ENCODE results near the gene ATPAF1.

Gene ATPAF1

GRCh38 chr1:46617833-46618232 is 50.3 kb downstream of the ATPAF1 start:
- H3K4me2 ChIP-seq (ENCODE audit: low read length): no peak overlapping the region
- H3K9me3 ChIP-seq (ENCODE audit: low read length): no peaks in the 10 kb centered on the region
- peaks cover 6% of the 10 kb centered on the region for H3K4me1 ChIP-seq (ENCODE audit: insufficient read depth, low read length, severe bottlenecking)
- no peak for TF ChIP-seq CTCF (IDR thresholded peaks at IDR 0.05; ENCODE audit: low read length)
- no peak for TF ChIP-seq EZH2 (IDR thresholded peaks at IDR 0.05; ENCODE audit: borderline replicate concordance, low read length)
- H3K36me3 ChIP-seq (ENCODE audit: insufficient read depth, low read length): no peaks in the 10 kb centered on the region
- no peaks in the 10 kb centered on the region for H3K27me3 ChIP-seq (ENCODE audit: insufficient read depth, low read length)
- no peak overlapping the region for H3K9ac ChIP-seq (ENCODE audit: low read length)
- H3K27ac ChIP-seq (ENCODE audit: low read depth, low read length, poor library complexity, severe bottlenecking): no peak overlapping the region
- H3K9me2 ChIP-seq (ENCODE audit: low read depth, low read length): no peaks in the 10 kb centered on the region
- no peaks in the 10 kb centered on the region for H3K79me2 ChIP-seq (ENCODE audit: insufficient read depth, low read length)
- no peaks in the 10 kb centered on the region for H4K20me1 ChIP-seq (ENCODE audit: insufficient read depth, low read length)
- H3K4me3 ChIP-seq (ENCODE audit: low read depth, low read length, poor library complexity, severe bottlenecking): no peak overlapping the region
- no peaks in the 10 kb centered on the region for H3F3A ChIP-seq (ENCODE audit: insufficient read depth, low read length)
- H2AFZ ChIP-seq (ENCODE audit: low read length): no peak overlapping the region

- Histone ChIP-seq H3K9ac (ENCODE audit: low read length) (peak overlapping the region; percentile 79; the same call in 1 of the 2 replicates), H2AFZ (ENCODE audit: low read length) (no peak overlapping the region), H3K9me2 (ENCODE audit: low read depth, low read length) (no peaks in the 10 kb centered on the region), H3K27ac (ENCODE audit: low read depth, low read length, poor library complexity, severe bottlenecking) (no peak overlapping the region), H3F3A (ENCODE audit: insufficient read depth, low read length) (no peaks in the 10 kb centered on the region), H3K9me3 (ENCODE audit: low read length) (no peaks in the 10 kb centered on the region), H4K20me1 (ENCODE audit: insufficient read depth, low read length) (no peaks in the 10 kb centered on the region), H3K79me2 (ENCODE audit: insufficient read depth, low read length) (no peaks in the 10 kb centered on the region), H3K36me3 (ENCODE audit: insufficient read depth, low read length) (no peaks in the 10 kb centered on the region), H3K4me1 (ENCODE audit: insufficient read depth, low read length, severe bottlenecking) (peaks cover 6% of the 10 kb centered on the region), H3K4me3 (ENCODE audit: low read depth, low read length, poor library complexity, severe bottlenecking) (peak overlapping the region; percentile 81), H3K4me2 (ENCODE audit: low read length) (peak overlapping the region; percentile 70), H3K27me3 (ENCODE audit: insufficient read depth, low read length) (no peaks in the 10 kb centered on the region)
- TF ChIP-seq CTCF (IDR thresholded peaks at IDR 0.05; ENCODE audit: low read length) (no peak), EZH2 (IDR thresholded peaks at IDR 0.05; ENCODE audit: borderline replicate concordance, low read length) (no peak)
Observed at GRCh38 chr1:46617108-46617800, 50.9 kb downstream of the ATPAF1 start.

GRCh38 chr1:46616277-46617107 is 51.7 kb downstream of the ATPAF1 start, which contains the start of gene MOB3C:
MOB3C (minus strand) TSS chr1:46616811; CDS start chr1:46613321, 3,490 bp downstream.
- H3K4me1 ChIP-seq (ENCODE audit: insufficient read depth, low read length, severe bottlenecking): peaks cover 6% of the 10 kb centered on the region
- peak within 1 kb of the TSS; percentile 79 for H3K9ac ChIP-seq (ENCODE audit: low read length)
- peak within 1 kb of the TSS; percentile 70 for H3K4me2 ChIP-seq (ENCODE audit: low read length)
- no peaks in the 10 kb centered on the region for H4K20me1 ChIP-seq (ENCODE audit: insufficient read depth, low read length)
- no peaks in the 10 kb centered on the region for H3K9me2 ChIP-seq (ENCODE audit: low read depth, low read length)
- no peak within 1 kb of the TSS; the same call in 1 of the 2 replicates for H2AFZ ChIP-seq (ENCODE audit: low read length)
- no peaks in the 10 kb centered on the region for H3K27me3 ChIP-seq (ENCODE audit: insufficient read depth, low read length)
- peak within 1 kb of the TSS; percentile 81 for H3K4me3 ChIP-seq (ENCODE audit: low read depth, low read length, poor library complexity, severe bottlenecking)
- no peaks in the 10 kb centered on the region for H3K36me3 ChIP-seq (ENCODE audit: insufficient read depth, low read length)
- no peaks in the 10 kb centered on the region for H3F3A ChIP-seq (ENCODE audit: insufficient read depth, low read length)
- no peaks in the 10 kb centered on the region for H3K79me2 ChIP-seq (ENCODE audit: insufficient read depth, low read length)
- no peaks in the 10 kb centered on the region for H3K9me3 ChIP-seq (ENCODE audit: low read length)
- no peak within 1 kb of the TSS for H3K27ac ChIP-seq (ENCODE audit: low read depth, low read length, poor library complexity, severe bottlenecking)
- no peak for TF ChIP-seq CTCF (IDR thresholded peaks at IDR 0.05; ENCODE audit: low read length)
- TF ChIP-seq EZH2 (IDR thresholded peaks at IDR 0.05; ENCODE audit: borderline replicate concordance, low read length): no peak
